Neural progenitor cell (in vitro differentiated cells): Measurements from ENCODE around the gene POU2AF2. TPM values are rescaled to one million over a fixed set of nuclear protein-coding genes. Genes with fewer than 3 reads are reported as not detected.

Experiments used
- DNase-seq: peaks from one replicate; pipeline ENCODE4 v3.0.0-alpha.2; 2016; ENCODE audit warnings: low spot score
- H2AFZ ChIP-seq: fragments of 200-600 bp; sonication (generic); replicated peaks from 2 replicates; pipeline ENCODE4 v1.6.1; 2016; ENCODE audit warnings: antibody characterized with exemption
- H3F3A ChIP-seq: fragments of 200-600 bp; sonication (generic); 2 replicates; pipeline ENCODE4 v1.6.1; 2016; ENCODE audit warnings: antibody characterized with exemption, low read depth
- H3K27ac ChIP-seq: fragments of 200-600 bp; sonication (generic); 2 replicates; pipeline ENCODE4 v1.5.1; 2016; ENCODE audit warnings: mild to moderate bottlenecking
- H3K27me3 ChIP-seq: fragments of 200-600 bp; sonication (generic); 2 replicates; pipeline ENCODE4 v1.6.1; 2016; ENCODE audit warnings: mild to moderate bottlenecking, moderate library complexity
- H3K36me3 ChIP-seq: fragments of 200-600 bp; sonication (generic); 2 replicates; pipeline ENCODE4 v1.5.1; 2016
- H3K4me1 ChIP-seq: fragments of 200-600 bp; sonication (generic); 2 replicates; pipeline ENCODE4 v1.6.1; 2016; ENCODE audit warnings: mixed run types
- H3K4me2 ChIP-seq: fragments of 200-600 bp; sonication (generic); 2 replicates; pipeline ENCODE4 v1.6.1; 2016
- H3K4me3 ChIP-seq: fragments of 200-600 bp; sonication (generic); 2 replicates; pipeline ENCODE4 v1.5.1; 2016
- H3K79me2 ChIP-seq: fragments of 200-600 bp; sonication (generic); 2 replicates; pipeline ENCODE4 v1.6.1; 2016; ENCODE audit warnings: low read depth
- H3K9ac ChIP-seq: fragments of 200-600 bp; sonication (generic); 2 replicates; pipeline ENCODE4 v1.6.1; 2016
- H3K9me3 ChIP-seq: fragments of 200-600 bp; sonication (generic); 2 replicates; pipeline ENCODE4 v1.5.1; 2016; ENCODE audit warnings: low read depth
- H4K20me1 ChIP-seq: fragments of 200-600 bp; sonication (generic); 2 replicates; pipeline ENCODE4 v1.6.1; 2016; ENCODE audit warnings: low read depth
- H3K27ac Mint-ChIP-seq: 3 replicates; pipeline ENCODE4 v1.8.0; 2021; ENCODE audit warnings: mixed read lengths
- H3K27me3 Mint-ChIP-seq: 2 replicates; pipeline ENCODE4 v1.8.0; 2022; ENCODE audit warnings: low read depth, mild to moderate bottlenecking, inconsistent platforms, moderate library complexity, mixed read lengths; ENCODE audit not compliant: insufficient read depth
- H3K36me3 Mint-ChIP-seq: 3 replicates; pipeline ENCODE4 v1.8.0; 2021; ENCODE audit warnings: mixed read lengths
- H3K4me1 Mint-ChIP-seq: 3 replicates; pipeline ENCODE4 v1.8.0; 2021; ENCODE audit warnings: mixed read lengths
- H3K4me3 Mint-ChIP-seq: 3 replicates; pipeline ENCODE4 v1.8.0; 2021; ENCODE audit warnings: mild to moderate bottlenecking, moderate library complexity, mixed read lengths
- H3K9me3 Mint-ChIP-seq: 3 replicates; pipeline ENCODE4 v1.8.0; 2020; ENCODE audit warnings: mixed read lengths
- EZH2 ChIP-seq: fragments of 200-600 bp; sonication (generic); IDR thresholded peaks from 2 replicates; pipeline ENCODE4 v1.6.1; 2017; ENCODE audit warnings: antibody characterized with exemption, mild to moderate bottlenecking, moderate library complexity
- EZH2phosphoT487 ChIP-seq: fragments of 200-600 bp; sonication (generic); IDR thresholded peaks from 2 replicates; pipeline ENCODE4 v1.6.1; 2017; ENCODE audit warnings: antibody characterized with exemption
- total RNA-seq: library from RNA; depleted of rRNA; stranded (reverse); fragments of >200 nt; gene quantifications from 2 replicates; pipeline ENCODE4 v1.2.3, GENCODE V29; 2015; ENCODE audit warnings: low replicate concordance
- TF ChIP-seq, protein P1 (sequence below): fragments of 200-600 bp; sonication (generic); IDR thresholded peaks from 2 replicates; pipeline ENCODE4 v1.5.1; 2017; ENCODE audit warnings: antibody characterized with exemption, mild to moderate bottlenecking

The POU2AF2 gene
- total RNA-seq, 1 donor from 2014 or later = not detected

DNA sequence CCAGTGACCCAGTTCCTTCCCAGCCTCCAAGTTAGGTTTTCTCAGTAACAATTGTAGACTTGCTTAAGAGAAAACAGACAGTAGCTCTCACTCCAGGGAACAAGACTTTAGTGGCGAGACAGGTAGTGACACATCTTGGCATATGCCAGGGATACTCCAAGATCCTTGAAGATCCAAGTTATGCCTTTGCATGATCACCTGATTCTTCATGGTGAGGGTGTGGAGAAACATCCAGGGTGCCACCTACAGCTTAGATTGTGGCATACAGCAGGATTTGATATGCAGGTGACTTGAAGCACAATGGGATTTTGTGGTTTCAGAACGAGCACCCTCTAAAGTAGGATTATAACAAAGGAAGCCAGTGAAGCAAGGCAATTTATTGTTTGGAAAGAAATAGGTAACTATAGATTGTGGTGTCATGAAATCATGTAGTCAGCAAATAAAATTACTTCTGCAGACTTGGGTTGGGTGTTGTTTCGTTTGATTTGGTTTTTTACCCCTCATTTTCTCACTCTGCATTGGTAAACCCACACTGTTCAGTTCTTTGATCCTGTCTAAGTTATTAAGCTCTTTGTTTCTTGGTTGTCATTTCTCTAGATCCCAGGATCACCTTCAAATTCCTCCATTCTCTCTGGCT is 62.1 kb downstream of the POU2AF2 start:
- no peaks in the 10 kb centered on the region for H3K9me3 ChIP-seq
- Mint-ChIP-seq H3K9me3 (no peaks in the 10 kb centered on the region), H3K36me3 (no peaks in the 10 kb centered on the region), H3K27me3 (peaks cover 10% of the 10 kb centered on the region), H3K4me3 (no peak overlapping the region), H3K27ac (no peak overlapping the region), H3K4me1 (peaks cover 11% of the 10 kb centered on the region)
- H3K4me2 ChIP-seq = no peak overlapping the region
- H2AFZ ChIP-seq = no peak overlapping the region
- H4K20me1 ChIP-seq = no peaks in the 10 kb centered on the region
- TF ChIP-seq, protein P1, sequence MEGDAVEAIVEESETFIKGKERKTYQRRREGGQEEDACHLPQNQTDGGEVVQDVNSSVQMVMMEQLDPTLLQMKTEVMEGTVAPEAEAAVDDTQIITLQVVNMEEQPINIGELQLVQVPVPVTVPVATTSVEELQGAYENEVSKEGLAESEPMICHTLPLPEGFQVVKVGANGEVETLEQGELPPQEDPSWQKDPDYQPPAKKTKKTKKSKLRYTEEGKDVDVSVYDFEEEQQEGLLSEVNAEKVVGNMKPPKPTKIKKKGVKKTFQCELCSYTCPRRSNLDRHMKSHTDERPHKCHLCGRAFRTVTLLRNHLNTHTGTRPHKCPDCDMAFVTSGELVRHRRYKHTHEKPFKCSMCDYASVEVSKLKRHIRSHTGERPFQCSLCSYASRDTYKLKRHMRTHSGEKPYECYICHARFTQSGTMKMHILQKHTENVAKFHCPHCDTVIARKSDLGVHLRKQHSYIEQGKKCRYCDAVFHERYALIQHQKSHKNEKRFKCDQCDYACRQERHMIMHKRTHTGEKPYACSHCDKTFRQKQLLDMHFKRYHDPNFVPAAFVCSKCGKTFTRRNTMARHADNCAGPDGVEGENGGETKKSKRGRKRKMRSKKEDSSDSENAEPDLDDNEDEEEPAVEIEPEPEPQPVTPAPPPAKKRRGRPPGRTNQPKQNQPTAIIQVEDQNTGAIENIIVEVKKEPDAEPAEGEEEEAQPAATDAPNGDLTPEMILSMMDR = no peak
- TF ChIP-seq EZH2phosphoT487 (no peak), EZH2 (no peak)
- no peak overlapping the region for H3K27ac ChIP-seq
- no peak overlapping the region for H3K9ac ChIP-seq
- H3K4me3 ChIP-seq = no peak overlapping the region
- H3K4me1 ChIP-seq = no peaks in the 10 kb centered on the region
- H3K36me3 ChIP-seq = no peaks in the 10 kb centered on the region
- no peaks in the 10 kb centered on the region for H3F3A ChIP-seq
- peaks cover 4% of the 10 kb centered on the region for H3K27me3 ChIP-seq
- no peaks in the 10 kb centered on the region for H3K79me2 ChIP-seq
- no peak for DNase-seq

DNA sequence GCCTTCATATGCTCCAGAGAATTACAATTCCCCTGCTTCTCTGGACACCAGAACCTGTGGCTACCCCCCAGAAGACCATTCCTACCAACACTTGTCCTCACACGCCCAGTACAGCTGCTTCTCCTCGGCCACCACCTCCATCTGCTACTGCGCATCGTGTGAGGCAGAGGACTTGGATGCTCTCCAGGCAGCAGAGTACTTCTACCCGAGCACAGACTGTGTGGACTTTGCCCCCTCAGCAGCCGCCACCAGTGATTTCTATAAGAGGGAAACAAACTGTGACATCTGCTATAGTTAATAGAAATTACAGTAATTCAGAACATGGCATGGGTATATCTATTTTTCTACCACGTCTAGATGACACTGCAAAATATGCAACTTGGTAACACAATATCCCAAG is 62.6 kb downstream of the POU2AF2 start:
- no peaks in the 10 kb centered on the region for H4K20me1 ChIP-seq
- no peaks in the 10 kb centered on the region for H3K9me3 ChIP-seq
- H3K79me2 ChIP-seq = no peaks in the 10 kb centered on the region
- TF ChIP-seq EZH2 (no peak), EZH2phosphoT487 (no peak)
- TF ChIP-seq, protein P1 = no peak
- H3K27me3 ChIP-seq = no peaks in the 10 kb centered on the region
- Mint-ChIP-seq H3K27me3 (peaks cover 8% of the 10 kb centered on the region), H3K9me3 (no peaks in the 10 kb centered on the region), H3K4me3 (no peak overlapping the region), H3K27ac (no peak overlapping the region), H3K4me1 (peaks cover 7% of the 10 kb centered on the region), H3K36me3 (no peaks in the 10 kb centered on the region)
- H3K36me3 ChIP-seq = no peaks in the 10 kb centered on the region
- H3K9ac ChIP-seq = no peak overlapping the region
- no peak overlapping the region for H3K27ac ChIP-seq
- H2AFZ ChIP-seq = no peak overlapping the region
- no peak overlapping the region for H3K4me3 ChIP-seq
- H3K4me1 ChIP-seq = no peaks in the 10 kb centered on the region
- DNase-seq = no peak
- H3F3A ChIP-seq = no peaks in the 10 kb centered on the region
- no peak overlapping the region for H3K4me2 ChIP-seq

DNA sequence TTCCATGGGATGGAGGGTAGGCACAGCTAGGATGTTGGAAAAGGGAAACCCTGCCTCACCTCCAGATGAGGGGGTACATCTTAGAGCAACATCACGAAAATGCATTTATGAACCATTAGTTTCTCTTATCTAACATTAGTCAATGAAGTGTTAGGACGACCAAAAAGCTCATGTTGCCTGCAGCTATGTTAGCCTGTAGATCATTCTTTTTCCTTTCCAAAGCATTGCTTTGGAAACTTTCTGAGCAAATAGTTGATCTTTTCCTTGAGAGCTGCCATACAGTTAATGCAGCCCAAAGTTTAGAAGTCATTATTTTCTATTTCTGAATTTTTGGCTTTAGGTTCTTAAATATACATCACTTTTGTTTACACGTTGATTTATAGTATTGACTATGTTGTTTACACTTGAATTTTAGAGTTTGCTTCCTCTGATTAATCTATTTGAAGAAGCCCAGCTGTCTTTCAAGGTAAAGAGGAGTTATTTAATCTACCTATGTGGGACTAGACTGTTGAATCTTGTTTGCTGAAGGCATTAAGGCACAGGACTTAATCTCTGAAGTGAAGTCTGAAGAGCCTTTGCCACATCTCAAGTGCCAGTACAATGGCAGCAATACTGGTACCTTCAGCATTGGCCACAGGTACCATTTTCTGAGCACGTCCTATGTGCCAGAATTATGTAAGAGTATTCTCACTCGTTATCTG is 63.8 kb downstream of the POU2AF2 start:
- Histone ChIP-seq H3K9ac (no peak overlapping the region), H3K27ac (no peak overlapping the region), H2AFZ (no peak overlapping the region), H3K9me3 (no peaks in the 10 kb centered on the region), H4K20me1 (no peaks in the 10 kb centered on the region), H3K36me3 (no peaks in the 10 kb centered on the region), H3K4me1 (no peaks in the 10 kb centered on the region), H3K79me2 (no peaks in the 10 kb centered on the region), H3K27me3 (no peaks in the 10 kb centered on the region), H3K4me3 (no peak overlapping the region), H3K4me2 (no peak overlapping the region), H3F3A (no peaks in the 10 kb centered on the region)
- Mint-ChIP-seq H3K9me3 (peaks cover 2% of the 10 kb centered on the region), H3K4me1 (peaks cover 4% of the 10 kb centered on the region), H3K27me3 (peaks cover 8% of the 10 kb centered on the region), H3K4me3 (no peak overlapping the region), H3K27ac (no peak overlapping the region), H3K36me3 (no peaks in the 10 kb centered on the region)
- TF ChIP-seq EZH2phosphoT487 = no peak
- no peak for TF ChIP-seq EZH2
- TF ChIP-seq, protein P1 = no peak
- no peak for DNase-seq
